Measurements from ENCODE around the gene C1orf53. TPM values are rescaled to one million over a fixed set of nuclear protein-coding genes. Genes with fewer than 3 reads are reported as not detected.

C1orf53 gene
- total and polyA plus RNA-seq, 2 of the 8 experiments (the other 6 are each of a cell fraction or from before 2014, with no cell fraction given) = 0.56 to 1.3 TPM

DNA sequence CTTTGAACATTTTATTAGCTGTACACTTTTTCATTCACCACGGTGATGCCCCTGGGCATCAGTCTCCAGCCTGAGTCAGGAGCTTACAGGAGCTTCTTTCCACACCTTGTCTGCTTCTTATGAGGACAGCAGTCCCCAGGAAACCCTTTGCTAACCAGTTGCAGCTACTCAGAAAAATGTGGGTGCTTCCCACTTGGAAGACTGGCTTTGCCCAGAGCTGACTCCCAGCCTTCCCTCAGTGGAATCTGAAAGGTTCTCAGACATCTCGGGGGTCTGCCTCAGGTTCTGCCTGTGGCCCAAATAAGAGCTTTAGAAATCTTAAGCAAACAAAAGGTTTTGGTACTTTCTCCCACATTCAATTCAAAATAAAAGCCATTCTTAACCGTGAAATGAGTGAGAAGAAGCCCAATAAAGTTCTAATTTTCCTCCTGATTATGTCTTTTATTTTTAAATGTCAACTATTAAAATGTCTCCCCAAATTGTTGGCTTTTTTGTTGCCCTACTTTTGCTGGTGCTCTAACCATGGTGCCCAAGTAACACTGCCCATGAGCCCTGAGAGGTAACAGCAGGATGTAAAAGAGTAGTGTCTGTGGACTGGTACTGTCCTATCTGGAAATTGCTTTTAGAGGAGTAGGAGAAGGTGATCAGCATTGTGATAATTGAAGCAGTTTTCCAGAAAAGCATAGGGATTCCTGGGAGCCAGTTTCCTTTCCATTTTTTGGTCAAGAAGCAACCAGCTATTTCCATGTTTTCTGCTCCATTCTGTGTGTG, 5.6 kb downstream of the C1orf53 start:
- Histone ChIP-seq H3K79me1 (ENCODE audit: low read depth, low read length) (no peaks in the 10 kb centered on the region), H4K5ac (ENCODE audit: insufficient read length, low read depth, low read length) (no peak overlapping the region), H3K18ac (ENCODE audit: extremely low read depth, low read length) (no peak overlapping the region), H4K8ac (ENCODE audit: extremely low read depth, insufficient read depth, low read length) (no peak overlapping the region), H3K56ac (replicated peaks; ENCODE audit: insufficient read length, low read depth, low read length) (no peak overlapping the region), H2AK5ac (ENCODE audit: low read depth, low read length) (no peak overlapping the region), H2AFZ (ENCODE audit: low read length) (no peak overlapping the region), H2BK5ac (ENCODE audit: low read depth, low read length) (no peak overlapping the region), H3K4me1 (replicated peaks in 1 of 4; ENCODE audit: control insufficient read depth in 3 of 4, insufficient read depth in 4 of 4, low read length in 3 of 4) (peaks cover 8 to 28% (median 15%) of the 10 kb centered on the region in 4 experiments), H3K4ac (replicated peaks; ENCODE audit: insufficient read length, low read depth, low read length) (no peak overlapping the region), H2BK120ac (replicated peaks; ENCODE audit: low read depth, low read length) (no peak overlapping the region), H3K27ac (ENCODE audit: low read depth, low read length) (no peak overlapping the region), H3K23ac (ENCODE audit: insufficient read length) (no peak overlapping the region), H2BK12ac (ENCODE audit: low read depth, low read length) (no peak overlapping the region), H3K4me2 (ENCODE audit: insufficient read depth in 1 of 2, low read depth in 2 of 2, low read length in 2 of 2) (peak overlapping the region in 1 of 2 experiments; percentile 35; a peak in 1 of 4 replicates), H3K4me3 (ENCODE audit: extremely low read depth in 1 of 4, insufficient read depth in 2 of 4, low read depth in 3 of 4, low read length in 4 of 4) (no peak overlapping the region), H2BK15ac (ENCODE audit: low read length) (no peak overlapping the region), H3K9me3 (ENCODE audit: insufficient read depth in 2 of 2, low read depth in 1 of 2, low read length in 1 of 2) (no peaks in the 10 kb centered on the region), H2BK20ac (ENCODE audit: low read length) (no peak overlapping the region), H3K14ac (ENCODE audit: insufficient read length) (no peak overlapping the region), H3K9ac (replicated peaks in 1 of 4; ENCODE audit: extremely low read depth in 1 of 4, low read depth in 3 of 4, low read length in 3 of 4) (no peak overlapping the region), H3K36me3 (ENCODE audit: control insufficient read depth in 2 of 4, insufficient read depth in 4 of 4, low read length in 3 of 4) (no peaks in the 10 kb centered on the region), H4K20me1 (replicated peaks in 1 of 2; ENCODE audit: control insufficient read depth in 1 of 2, insufficient read depth in 2 of 2, low read length in 2 of 2) (peaks cover 11 to 17% of the 10 kb centered on the region in 2 experiments), H4K91ac (replicated peaks; ENCODE audit: insufficient read length, low read length) (no peak overlapping the region), H3K23me2 (ENCODE audit: low read depth, low read length) (peaks cover 2% of the 10 kb centered on the region; the same call in 1 of the 2 replicates), H3K79me2 (ENCODE audit: control insufficient read depth in 1 of 2, insufficient read depth in 2 of 2, low read length in 2 of 2) (no peaks in the 10 kb centered on the region), H3K27me3 (replicated peaks in 1 of 4; ENCODE audit: control insufficient read depth in 3 of 4, extremely low read depth in 1 of 4, insufficient read depth in 3 of 4, low read length in 3 of 4) (peaks cover 84 to 100% (median 94%) of the 10 kb centered on the region in 4 experiments)
- TF ChIP-seq EZH2 (IDR thresholded peaks at IDR 0.05; ENCODE audit: low read depth, low read length, severe bottlenecking) (peak; percentile 80), NRF1 (IDR thresholded peaks at IDR 0.05; ENCODE audit: low read depth, low read length) (no peak), NANOG (IDR thresholded peaks at IDR 0.05; ENCODE audit: insufficient read depth, low read depth, low read length, poor library complexity, severe bottlenecking) (no peak), RNF2 (IDR thresholded peaks at IDR 0.05; ENCODE audit: borderline replicate concordance, low read depth, low read length, missing control alignments, poor library complexity, severe bottlenecking) (peak; percentile 92), CBX8 (IDR thresholded peaks at IDR 0.05; ENCODE audit: borderline replicate concordance, low read depth, low read length) (peak; percentile 60; the same call in 1 of the 2 replicates)
- DNase-seq (ENCODE audit: low read depth in 1 of 2, low spot score in 2 of 2) (no peak), FAIRE-seq (no peak)
- WGBS, 2 experiments (ENCODE audit: extremely low coverage in 1 of 2, insufficient coverage in 1 of 2, insufficient read length in 1 of 2, insufficient replicate concordance in 2 of 2, low coverage in 1 of 2, low lambda C conversion rate in 2 of 2, missing lambda C conversion rate in 1 of 2) = 6% methylated on average over 3 of the region's 3 CpGs; no CpG with 5 or more reads in 1 of the 2 experiments
- POLR2A ChIA-PET (ENCODE audit: partially characterized antibody) = interaction anchor here (3.7 kb wide), 1 partner anchor 10 kb away, joined by 15 read pairs; no protein-coding TSS in a partner anchor
- CTCF ChIA-PET (ENCODE audit: partially characterized antibody) = interaction anchor here (0.6 to 7.0 kb wide), 11 partner anchors 8 to 388 kb away, joined by 3 to 112 read pairs (median 3); partner anchors contain the start of gene LHX9
